GM12872 (cell line): ENCODE results near the gene PHF12.

Experiments
- CTCF ChIP-seq: IDR thresholded peaks from 3 replicates; pipeline ENCODE4 v1.5.1; 2011; ENCODE audit warnings: low read depth, mild to moderate bottlenecking, low read length, moderate library complexity; ENCODE audit not compliant: insufficient read depth

The PHF12 gene

GRCh38 chr17:28928061-28928460 is 23.3 kb downstream of the PHF12 start:
- TF ChIP-seq CTCF, result no peak

GRCh38 chr17:28926786-28927185 is 24.5 kb downstream of the PHF12 start:
- TF ChIP-seq CTCF, result no peak

GRCh38 chr17:28926366-28926765 is 25.0 kb downstream of the PHF12 start:
- no peak for TF ChIP-seq CTCF

- no peak for TF ChIP-seq CTCF
Observed at GRCh38 chr17:28925912-28926365, 25.4 kb downstream of the PHF12 start.

- TF ChIP-seq CTCF, result no peak
Observed at GRCh38 chr17:28920201-28920600, 31.1 kb downstream of the PHF12 start.

- TF ChIP-seq CTCF, result no peak
Observed at GRCh38 chr17:28918295-28918694, 33.0 kb downstream of the PHF12 start.

- TF ChIP-seq CTCF, result no peak
Observed at GRCh38 chr17:28917465-28917864, 33.9 kb downstream of the PHF12 start.

GRCh38 chr17:28917029-28917428 is 34.3 kb downstream of the PHF12 start:
- TF ChIP-seq CTCF, result no peak
